Tibial artery (tissue), 4 donors: ENCODE data around the gene CROCC2.
A peak's percentile ranks its signal among the peaks of the same experiment; 100 is the strongest.

Experiments
- DNase-seq, 2 donors: peaks; one replicate each; pipeline ENCODE4 v3.0.0-alpha.2; 2019
- H3K27ac ChIP-seq, 2 donors: fragments of 200-600 bp; sonication (generic) in 1 of 2; 1 replicate in 1 of 2; 2 replicates in 1 of 2; pipeline ENCODE4 v1.5.1; 2018 to 2019; ENCODE audit warnings: mild to moderate bottlenecking in 1 of 2
- H3K27me3 ChIP-seq, 2 donors: fragments of 200-600 bp; sonication (generic) in 1 of 2; one replicate each; pipeline versions ENCODE4 v1.5.1 to v1.6.0; 2016 to 2019
- H3K36me3 ChIP-seq, 3 donors: fragments of 200-600 bp; sonication (generic) in 2 of 3; one replicate each; pipeline ENCODE4 v1.5.1; 2016 to 2019; ENCODE audit warnings: mild to moderate bottlenecking in 2 of 3
- H3K4me1 ChIP-seq, 4 donors: fragments of 200-600 bp; sonication (generic) in 2 of 4; 1 replicate in 3 of 4; 2 replicates in 1 of 4; pipeline ENCODE4 v1.5.1; 2016 to 2019
- H3K4me3 ChIP-seq, 2 donors: fragments of 200-600 bp; sonication (generic) in 1 of 2; 1 replicate in 1 of 2; 2 replicates in 1 of 2; pipeline ENCODE4 v1.5.1; 2018 to 2019; ENCODE audit warnings: mild to moderate bottlenecking in 2 of 2
- H3K9me3 ChIP-seq, 3 donors: fragments of 200-600 bp; sonication (generic) in 1 of 3; one replicate each; pipeline ENCODE4 v1.5.1; 2016 to 2019
- CTCF ChIP-seq, 2 experiments: fragments of 200-600 bp in 1 of 2; fragments of 450-650 bp in 1 of 2; IDR thresholded peaks; one replicate each; pipeline ENCODE4 v1.5.1; 2017 to 2019; ENCODE audit warnings: antibody characterized with exemption in 2 of 2, mild to moderate bottlenecking in 1 of 2, moderate library complexity in 1 of 2
- intact Hi-C: fragments of 100-400 bp; cut with DNase I; formaldehyde crosslinking; loops from one replicate; pipeline ENCODE4 v1.15.0; 2023; ENCODE audit warnings: low total_unique reads

Gene CROCC2

GRCh38 chr2:240918258-240919091 is 12.3 kb downstream of the CROCC2 start:
- no peak overlapping the region for H3K4me3 ChIP-seq
- H3K36me3 ChIP-seq: no peaks in the 10 kb centered on the region
- no peak for TF ChIP-seq CTCF (IDR thresholded peaks at IDR 0.05)
- H3K4me1 ChIP-seq: peaks cover 0 to 43% (median 26%) of the 10 kb centered on the region in 4 donors
- peak in 1 of 2 donors; percentile 59 for DNase-seq
- no peaks in the 10 kb centered on the region for H3K9me3 ChIP-seq
- H3K27ac ChIP-seq: no peak overlapping the region
- intact Hi-C loops: no loop called here
- peaks cover 0 to 77% of the 10 kb centered on the region in 2 donors for H3K27me3 ChIP-seq

- no peak overlapping the region for H3K27ac ChIP-seq
- peak; percentile 18 to 61 for DNase-seq
- intact Hi-C loops: no loop called here
- no peaks in the 10 kb centered on the region for H3K9me3 ChIP-seq
- peaks cover 0 to 69% of the 10 kb centered on the region in 2 donors for H3K27me3 ChIP-seq
- TF ChIP-seq CTCF (IDR thresholded peaks at IDR 0.05): no peak
- H3K4me1 ChIP-seq: peaks cover 0 to 35% (median 22%) of the 10 kb centered on the region in 4 donors
- no peaks in the 10 kb centered on the region for H3K36me3 ChIP-seq
- H3K4me3 ChIP-seq: no peak overlapping the region
Observed at GRCh38 chr2:240919161-240919781, 13.1 kb downstream of the CROCC2 start.

- Histone ChIP-seq H3K27me3 (peaks cover 0 to 61% of the 10 kb centered on the region in 2 donors), H3K36me3 (no peaks in the 10 kb centered on the region), H3K4me3 (no peak overlapping the region), H3K9me3 (no peaks in the 10 kb centered on the region), H3K27ac (no peak overlapping the region), H3K4me1 (peaks cover 0 to 30% (median 18%) of the 10 kb centered on the region in 4 donors)
- intact Hi-C loops: no loop called here
- DNase-seq: peak; percentile 13 to 58
- no peak for TF ChIP-seq CTCF (IDR thresholded peaks at IDR 0.05)
Observed at GRCh38 chr2:240919786-240920782, 13.9 kb downstream of the CROCC2 start.

GRCh38 chr2:240920783-240921231 is 14.7 kb downstream of the CROCC2 start:
- TF ChIP-seq CTCF (IDR thresholded peaks at IDR 0.05): no peak
- DNase-seq: peak; percentile 19 to 63
- peaks cover 0 to 27% (median 16%) of the 10 kb centered on the region in 4 donors for H3K4me1 ChIP-seq
- peak overlapping the region; percentile 37 to 42 for H3K27ac ChIP-seq
- intact Hi-C loops: no loop called here
- no peaks in the 10 kb centered on the region for H3K36me3 ChIP-seq
- peaks cover 0 to 54% of the 10 kb centered on the region in 2 donors for H3K27me3 ChIP-seq
- H3K9me3 ChIP-seq: no peaks in the 10 kb centered on the region
- H3K4me3 ChIP-seq: no peak overlapping the region
